HG03135 (cell line): ENCODE data around the gene PDK2.

Experiments
- ATAC-seq: cut with Tn5 transposase; IDR thresholded peaks from one replicate; pipeline ENCODE4 v1.9.1; 2021; ENCODE audit warnings: mild to moderate bottlenecking, moderate library complexity; ENCODE audit not compliant: unreplicated experiment

The PDK2 gene

DNA sequence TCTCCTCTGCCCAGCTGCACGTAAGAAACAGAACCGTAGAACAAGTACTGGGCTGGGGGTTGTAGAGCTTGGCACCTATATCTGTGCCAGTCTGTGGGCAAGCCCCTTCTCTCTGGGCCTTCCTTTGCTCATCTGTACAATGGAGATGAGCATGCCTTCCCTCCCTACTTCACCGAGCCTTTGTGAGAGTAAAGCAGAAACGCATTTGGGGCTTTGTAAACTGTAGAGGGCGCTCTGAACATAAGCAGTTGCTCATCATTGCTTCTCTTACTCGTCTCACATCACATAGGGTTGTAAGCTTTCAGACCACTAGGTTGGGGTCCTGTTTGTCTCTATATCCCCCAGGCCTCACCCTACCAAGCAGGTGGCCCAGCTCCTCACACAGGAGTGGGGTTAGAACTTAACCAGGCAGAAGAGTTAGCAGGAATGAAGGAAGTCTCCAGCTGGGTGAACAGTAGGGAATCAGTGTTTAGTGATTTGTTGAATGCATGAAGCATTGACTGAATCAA, 19.8 kb downstream of the PDK2 start:
- ATAC-seq, result no peak

DNA sequence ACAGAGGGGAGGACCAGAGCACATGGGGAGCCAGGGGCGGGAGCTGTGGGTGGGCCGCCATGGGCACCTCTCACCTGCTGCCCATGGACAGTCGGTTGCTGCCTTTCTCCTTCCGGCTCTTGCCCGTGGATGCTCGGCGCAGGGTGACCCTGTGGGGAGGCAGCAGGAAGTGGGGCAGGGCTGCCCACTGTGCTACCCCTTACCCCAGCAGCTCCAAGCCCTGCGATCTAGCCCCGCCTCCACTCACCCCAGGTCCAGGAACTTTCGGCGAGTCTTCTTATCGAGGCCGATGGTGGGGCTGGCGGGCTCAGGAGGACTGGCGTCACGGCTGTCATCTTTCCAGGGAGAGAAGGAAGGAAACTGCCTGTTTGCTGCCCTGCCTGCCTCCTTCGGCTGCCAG, 20.6 kb downstream of the PDK2 start:
- ATAC-seq, result no peak

DNA sequence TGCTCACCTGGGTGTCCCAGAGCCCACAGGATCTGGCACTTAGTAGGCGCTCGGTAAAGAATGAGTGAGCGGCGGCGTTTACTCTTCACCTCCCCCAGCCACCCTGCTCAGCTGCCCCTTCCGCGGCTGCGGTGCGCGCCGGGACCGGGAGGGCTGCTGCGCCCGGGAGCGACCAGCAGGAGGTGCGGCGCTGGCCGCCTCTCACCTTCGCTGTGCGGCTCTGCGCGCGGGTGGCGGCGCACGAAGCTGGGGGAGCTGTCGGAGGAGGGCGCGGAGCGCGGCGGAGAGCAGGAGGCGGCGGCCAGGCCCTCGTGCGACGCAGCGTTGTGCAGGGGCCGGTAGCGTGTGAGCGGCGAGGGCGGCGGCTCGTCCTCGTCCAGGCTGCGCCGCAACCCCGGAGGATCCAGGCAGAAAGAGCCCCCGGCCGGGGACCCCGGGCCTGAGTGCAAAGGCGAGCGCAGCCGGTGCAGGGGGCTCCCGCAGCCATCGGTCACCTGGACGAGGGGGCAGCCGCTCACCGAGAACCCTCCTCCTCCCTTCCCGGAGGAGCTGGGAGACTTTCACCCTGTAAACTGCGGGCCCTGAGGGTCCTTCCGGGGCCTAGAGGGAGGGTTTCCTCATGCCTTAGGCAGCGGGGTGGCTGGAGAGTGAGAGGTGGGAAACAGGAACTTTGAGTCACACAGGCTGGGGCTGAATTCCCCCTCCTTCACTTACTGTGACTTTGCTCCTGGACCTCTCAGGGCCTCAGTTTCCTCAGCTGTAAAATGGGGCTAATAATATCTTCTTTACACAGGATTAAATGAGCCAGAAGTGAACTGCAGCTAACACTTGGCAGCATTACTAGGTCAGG, 22.3 kb downstream of the PDK2 start:
- no peak for ATAC-seq

DNA sequence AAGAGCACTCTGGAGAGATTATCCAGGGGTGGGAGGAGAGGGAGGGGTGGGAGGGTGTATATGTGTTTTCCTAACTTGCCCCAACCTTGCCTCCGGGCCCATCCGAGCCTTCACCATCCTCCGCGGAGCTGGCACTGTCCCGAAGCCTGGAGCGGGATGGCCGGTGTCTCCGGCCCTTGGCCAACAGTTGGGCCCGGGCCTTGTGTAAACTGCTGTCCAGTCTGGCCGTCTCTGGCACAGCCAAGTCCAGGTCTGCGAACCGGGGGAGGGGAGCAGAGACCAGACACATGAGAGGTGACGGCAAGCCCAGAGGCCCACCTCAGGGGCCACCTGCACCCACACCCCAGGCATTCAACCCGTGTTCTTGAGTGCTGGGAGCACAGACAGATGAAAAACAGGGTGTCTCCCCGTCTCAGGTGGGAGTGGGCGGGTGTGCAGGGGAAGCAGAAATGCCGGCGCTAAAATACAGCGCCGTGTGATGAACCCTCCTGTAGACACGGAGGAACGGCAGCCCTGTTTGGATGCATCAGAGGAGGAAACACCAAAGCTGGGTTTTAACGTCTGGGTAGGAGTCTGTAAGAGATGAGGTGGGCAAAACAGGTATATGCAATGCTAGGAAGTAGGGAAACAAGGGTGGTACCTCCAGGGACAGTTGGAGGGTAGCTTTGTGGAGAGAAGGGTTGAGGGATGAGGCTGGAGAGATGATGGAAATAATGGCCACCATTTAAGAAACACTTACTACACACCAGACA, 23.1 kb downstream of the PDK2 start:
- ATAC-seq, result no peak

DNA sequence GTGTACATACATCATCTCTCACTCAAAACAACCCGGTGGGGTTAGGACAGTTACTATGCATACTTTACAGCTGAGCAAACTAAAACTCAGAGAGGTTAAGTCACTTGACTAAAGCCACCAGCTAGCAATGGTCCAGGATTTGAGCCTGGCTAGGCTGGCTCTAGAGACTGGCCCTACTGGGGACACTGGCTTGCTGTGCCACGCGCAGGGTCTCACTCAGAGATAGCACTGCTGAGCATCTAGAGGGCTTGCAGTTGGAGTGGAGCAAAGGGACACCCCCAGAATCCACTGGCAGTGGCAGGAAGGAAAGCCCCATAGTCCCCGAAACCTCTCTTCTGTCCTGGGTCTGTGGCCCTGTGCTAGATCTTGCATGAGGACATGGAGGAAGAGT, 23.7 kb downstream of the PDK2 start:
- ATAC-seq, result no peak

DNA sequence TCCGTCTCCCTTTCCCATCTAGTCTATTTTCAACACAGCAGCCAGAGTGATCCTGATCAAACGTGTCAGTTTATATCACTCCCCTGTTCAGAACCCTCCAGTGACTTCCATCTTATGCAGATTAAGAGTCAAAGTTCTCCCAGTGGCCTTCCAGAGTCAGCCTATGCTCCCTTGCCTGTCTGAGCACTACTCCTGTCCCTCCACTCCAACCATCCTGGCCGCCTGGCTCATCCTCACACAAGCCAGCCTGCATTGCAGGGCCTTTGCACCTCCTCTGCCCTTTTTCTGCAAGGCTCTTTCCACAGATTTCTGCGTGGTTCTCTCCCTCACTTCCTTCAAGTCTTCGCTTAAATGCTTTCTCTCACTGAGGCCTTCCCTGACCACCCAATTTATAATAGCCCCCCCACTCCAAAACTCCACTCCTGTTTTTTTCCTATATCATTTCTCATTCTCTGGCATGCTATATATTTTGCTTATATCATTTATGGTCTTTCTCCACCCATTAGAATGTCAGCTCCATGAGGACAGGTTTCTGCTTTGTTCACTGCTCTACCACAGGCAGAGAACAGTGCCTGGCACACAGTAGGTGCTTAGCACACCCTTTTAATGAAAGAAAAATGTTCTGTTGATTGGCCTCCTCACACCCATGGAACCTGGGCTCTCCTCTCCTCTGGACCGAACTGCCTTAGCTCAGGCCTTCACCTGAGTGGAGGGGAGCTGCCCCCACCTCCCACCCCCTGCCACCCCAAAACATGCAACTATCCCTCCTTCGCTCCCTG, 25.5 kb downstream of the PDK2 start:
- no peak for ATAC-seq

DNA sequence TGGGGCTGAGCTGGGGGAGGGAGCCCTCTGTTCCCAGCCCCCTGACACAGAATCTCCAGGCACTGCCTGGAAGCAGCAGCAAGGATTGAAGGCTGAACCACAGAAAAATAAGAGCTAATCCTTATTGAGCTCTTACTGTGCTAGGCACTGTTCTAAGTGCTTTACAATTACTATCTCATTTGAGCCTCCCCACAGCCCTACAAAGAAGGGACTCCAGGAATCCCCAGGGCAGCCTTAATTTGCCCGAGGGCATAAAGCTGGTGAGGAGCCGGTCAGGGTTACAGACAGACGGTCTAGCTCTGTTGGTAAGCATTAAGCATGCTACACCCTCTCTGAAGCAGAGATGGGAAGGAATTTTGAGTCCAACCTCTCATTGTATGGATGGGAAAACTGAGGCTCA, 27.8 kb downstream of the PDK2 start:
- ATAC-seq, result no peak

DNA sequence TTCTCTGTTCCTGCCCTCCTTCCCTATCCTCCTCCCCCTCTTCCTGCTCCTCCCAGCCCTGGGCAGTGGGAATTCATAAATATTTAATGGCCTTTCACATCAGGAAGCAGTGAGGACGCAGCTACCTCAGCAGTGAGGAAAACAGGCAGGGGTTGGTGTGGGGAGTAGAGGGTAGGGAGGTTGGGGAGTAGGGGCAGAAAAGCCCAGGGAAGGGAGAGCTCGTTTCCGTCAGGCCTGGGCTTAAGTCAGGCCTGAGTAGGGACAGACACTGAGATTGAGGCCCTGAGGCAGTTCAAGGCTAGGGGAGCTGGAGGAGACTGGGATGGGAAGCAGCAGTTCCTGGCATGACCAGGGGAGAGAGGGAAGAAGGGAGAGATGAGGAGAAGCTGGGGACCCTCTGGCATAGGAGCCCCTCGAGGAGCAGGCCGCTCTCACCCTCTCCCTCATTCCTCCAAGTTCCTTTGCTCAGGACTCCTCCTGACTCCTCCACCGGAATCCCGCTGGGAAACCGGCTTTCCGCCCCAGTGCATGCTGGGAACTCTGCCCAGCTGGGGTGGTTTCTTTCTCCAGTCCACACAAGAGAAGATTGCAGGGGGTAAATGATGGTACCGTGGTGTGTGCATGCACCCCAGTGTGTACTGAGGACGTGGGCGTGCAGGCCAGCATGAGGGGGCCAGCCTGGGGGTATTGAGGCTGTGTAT, 28.6 kb downstream of the PDK2 start:
- no peak for ATAC-seq

DNA sequence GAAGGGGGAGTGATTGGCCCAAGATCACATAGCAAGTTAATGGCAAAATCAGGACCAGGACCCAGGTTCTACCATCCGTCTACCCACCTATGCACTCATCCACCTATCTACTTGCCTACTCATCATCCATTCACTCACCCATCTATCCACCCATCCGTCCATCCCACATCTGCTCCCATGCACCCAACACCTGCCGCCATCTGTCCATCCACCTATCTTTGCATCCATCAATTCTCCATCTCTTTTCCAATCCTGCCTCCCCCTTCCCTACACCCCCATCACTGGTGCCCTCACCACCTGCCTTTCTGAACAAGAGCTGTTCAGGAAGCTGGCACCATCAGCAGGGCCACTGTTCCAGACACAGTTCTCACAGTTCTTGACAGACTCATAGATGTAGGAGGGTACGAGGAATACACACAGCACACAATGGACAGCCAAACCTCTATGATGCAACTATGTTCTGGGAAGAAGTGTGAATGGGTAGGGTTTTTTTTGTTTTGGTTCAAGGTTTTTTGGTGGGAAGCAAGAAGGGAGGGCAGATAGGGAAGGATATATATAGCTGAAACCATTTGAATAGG, 30.4 kb downstream of the PDK2 start:
- ATAC-seq, result no peak

DNA sequence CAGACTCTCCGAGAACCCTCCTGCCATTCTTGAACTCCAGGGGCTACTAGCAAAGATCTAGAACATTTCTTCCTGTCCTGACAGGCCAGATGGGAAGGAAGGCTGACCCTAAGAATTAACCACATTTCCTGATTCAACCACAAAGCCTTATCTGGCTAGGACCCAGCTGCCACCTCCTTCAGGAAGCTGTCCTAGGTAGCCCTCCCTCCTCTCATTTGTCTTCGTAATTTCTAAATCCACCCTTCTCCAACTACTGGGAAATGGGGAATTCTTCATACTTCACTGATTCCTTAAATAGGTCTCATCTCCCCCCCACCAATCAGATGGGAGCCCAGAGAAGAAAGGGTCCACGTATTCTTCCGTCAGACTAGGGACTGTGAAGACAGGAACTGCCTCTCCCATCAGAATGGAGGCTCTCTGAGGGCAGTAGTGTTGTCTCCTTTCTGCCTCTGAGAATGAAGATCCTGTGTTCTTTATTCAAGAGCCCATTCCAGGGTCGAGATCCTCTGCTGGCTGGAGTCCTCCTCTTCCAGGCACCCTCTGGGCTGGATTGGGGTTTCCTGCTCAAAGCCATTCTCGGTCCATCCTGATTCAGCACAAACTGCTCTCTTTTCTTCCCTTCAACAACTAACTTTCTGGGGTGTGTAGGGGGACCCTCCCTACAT, 32.7 kb downstream of the PDK2 start:
- no peak for ATAC-seq

DNA sequence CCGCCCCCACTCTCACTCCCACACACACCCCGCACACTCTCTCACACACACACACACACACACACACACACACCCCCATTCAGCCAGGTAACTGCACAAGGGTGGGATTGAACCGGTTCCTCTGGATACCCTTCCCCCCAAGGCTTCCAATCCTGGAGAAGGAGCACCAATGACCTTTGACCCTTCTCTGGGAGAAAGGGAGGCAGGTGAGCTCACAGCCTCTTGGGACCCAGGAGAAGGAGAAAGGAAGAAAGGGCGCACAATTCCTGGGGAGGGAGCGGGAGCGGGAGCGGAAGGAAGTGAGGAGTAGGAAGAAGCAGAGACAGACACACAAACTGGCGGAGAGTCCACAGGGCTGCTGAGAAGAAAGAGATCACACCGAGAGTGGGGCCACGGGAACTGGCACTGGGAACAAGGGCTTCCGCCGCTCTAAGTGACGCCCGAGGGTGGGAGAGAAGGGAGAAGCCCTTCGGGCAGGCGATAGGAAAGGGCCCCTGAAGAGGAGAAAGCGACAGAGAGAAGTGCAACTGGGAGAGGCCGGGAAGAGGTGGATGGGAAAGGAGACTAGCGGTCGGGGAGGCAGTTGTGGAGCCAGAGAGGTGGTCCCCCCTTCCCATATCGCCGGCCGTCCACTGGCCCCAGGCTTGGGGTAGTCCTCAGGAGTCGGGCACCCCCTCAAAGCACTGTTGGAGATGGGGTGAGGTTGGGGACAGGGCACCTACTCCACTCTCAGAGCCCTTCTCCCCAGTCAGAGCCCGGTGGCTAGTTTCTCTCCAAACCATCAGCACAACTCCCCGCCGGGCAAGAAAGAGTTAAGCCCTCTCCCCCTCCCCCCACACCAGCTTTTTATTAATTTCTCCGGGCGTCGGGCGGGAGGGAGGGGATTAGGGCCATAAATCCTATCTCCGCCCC, 33.5 kb downstream of the PDK2 start:
- no peak for ATAC-seq

DNA sequence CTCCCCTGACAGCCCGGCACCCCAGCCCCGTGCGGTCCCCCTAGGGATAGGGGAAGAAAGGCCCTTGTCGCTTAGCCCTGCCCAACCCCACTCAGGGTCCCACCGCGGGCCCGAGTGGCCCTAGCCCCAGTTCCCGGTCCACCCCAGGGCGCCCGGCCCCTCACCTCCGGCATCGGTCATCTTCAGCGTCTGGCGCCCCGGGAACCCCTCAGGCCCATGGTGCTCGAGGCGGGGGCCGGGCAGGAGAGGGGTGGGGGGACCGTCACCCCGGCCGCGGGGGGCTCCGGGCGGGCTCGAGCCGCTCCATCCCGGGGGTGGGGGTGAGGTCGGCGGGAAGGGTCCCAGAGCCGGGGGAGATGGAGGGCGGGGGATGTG, 34.2 kb downstream of the PDK2 start:
- ATAC-seq, result no peak

DNA sequence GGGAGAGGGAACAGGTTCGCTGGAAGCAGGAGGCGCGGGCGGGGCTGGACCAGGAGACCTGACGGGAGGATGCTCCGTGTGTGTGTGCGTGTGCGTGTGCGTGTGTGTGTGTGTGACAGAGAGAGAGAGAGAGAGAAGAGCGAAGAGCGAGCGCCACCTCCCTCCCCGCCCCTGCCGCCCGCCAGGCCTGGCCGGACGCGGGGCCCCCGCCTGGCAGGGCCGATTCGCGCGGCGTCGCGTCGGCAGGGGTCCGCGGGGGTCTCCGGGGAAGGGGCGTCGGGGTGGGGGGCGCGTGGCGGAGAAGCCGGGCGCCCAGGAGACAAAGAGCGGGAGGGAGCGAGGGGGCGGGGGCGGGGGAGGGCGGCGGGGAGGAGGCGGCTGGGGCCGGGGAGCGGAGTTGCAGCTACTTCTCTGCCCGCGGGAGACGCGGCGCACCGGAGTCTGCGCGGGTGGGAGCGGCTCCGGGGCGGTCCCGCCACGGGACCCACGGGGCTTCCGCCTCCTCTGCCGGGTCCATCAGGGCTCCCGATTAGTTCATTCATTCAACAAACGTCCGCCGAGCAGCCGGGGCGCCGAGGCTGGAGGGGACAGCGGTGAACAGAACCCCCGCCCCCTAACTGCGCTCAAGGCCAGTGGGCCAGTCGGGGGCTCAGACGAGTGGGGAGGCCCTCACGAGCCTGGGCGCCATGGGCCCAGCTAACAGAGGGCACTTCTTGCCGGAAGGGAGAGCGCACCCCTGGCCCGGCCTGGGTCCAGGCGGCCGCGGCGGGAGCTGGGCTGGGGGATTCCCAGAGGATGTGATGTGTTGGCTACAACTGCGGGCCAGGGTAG, 34.8 kb downstream of the PDK2 start, which contains the start of gene SAMD14:
Gene SAMD14 (minus strand): TSS at position 433 of the 831 bp plus-strand sequence. CDS start 5,201 bp downstream, outside the sequence.
- no peak for ATAC-seq

DNA sequence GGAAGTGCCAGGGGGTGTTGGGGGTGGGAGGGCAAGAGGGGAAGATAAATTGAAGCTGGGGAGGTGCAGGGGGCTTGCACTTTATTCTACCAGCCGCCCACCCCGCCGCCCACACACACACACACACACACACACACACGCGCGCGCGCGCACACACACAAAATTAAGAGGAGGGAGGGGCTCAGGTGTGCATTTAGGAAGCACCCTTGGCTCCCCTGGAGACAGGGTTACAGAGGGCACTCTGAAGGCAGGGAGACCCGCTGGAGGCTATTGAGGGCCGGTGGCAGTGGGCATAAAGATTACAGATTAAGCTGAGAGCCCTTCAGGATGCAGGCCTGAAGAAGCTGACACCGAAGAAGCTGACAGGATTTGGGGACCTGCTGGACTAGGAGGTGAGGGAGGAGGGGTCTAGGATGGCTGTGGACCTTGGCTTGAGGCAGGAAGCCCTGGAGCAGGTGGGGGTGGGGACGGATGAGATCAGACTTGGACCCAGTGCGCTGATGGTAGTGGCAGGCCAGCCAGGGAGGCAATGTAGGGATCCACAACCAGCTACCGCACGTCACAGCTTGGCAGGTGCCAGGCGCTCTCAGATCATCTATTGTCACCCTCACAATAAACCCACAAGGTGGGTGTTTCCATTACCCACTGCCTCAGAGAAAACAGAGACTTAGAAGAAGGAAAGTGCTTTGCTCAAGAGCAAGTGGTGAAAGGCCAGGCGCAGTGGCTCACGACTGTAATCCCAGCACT, 35.6 kb downstream of the PDK2 start:
- no peak for ATAC-seq

DNA sequence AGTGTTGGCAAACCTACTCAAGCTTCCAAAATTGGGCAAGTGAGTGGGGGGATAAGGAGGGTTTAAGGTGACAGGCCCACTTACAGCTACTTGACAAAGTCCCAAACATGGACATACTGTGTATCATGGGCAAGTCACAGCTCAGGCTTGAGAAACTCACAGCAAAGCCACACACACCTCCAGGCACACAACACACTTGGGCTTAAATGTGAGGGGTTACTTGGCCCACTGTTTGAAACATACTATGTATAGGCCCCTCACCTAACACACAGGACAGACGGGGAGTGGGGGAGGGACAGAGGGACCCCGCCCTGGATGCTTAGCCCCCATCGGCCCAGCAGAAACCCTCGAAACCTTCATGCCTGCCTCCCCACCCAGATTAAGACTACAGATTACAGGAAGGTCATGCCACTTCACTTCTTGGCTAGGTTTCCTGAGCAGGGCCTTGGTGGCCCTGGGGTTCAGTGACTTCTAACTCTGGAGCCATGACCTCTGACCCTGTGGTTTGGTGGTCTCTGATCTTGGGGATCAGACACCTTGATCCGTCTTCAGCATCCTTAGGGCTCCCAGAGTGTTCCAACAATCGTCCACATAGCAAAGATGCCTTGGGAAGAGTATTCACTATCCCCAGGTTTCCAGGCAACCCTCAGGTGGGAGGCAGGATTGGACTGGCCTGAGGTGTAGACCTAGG, 37.1 kb downstream of the PDK2 start:
- ATAC-seq, result no peak

DNA sequence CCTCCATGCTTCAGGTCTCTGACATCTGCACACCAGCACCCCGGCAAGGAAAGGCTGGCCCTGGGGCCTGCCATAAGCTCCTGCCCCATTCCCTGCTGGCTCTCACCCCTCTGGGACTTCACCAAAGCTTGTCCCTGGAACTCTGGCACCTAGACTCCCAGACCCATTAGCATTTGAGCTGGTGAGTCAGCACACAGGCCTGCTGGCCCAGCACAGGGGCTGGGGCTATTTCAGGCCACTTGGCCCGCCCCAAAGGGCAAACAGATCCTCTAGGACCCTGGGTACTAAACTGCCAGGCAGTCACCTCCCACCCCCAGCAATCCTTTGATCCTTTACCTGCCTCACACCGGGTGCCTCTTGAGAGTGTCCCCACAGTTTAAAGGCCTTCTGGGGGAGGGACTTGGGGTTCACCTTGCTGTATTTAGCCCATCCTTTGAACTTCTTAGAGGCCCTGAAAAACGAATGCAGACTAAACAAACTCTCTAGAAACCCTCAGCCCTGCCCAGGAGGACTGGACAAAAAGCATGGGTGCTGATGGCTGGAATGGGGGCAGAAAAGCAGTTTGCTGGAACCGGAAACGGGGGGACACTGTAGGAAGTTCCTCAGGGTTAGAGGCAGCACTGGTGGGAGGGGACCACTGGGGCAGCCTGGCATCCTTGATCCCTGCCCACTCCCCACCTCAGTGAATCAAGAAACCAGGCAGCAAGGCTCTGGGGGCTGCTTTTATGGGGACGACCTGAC, 38.0 kb downstream of the PDK2 start:
- ATAC-seq, result no peak
